ENCODE data around the gene SECISBP2.

Gene SECISBP2

GRCh38 chr9:89381308-89381609, 63.0 kb downstream of the SECISBP2 start:
- no peaks in the 10 kb centered on the region for H3K9me3 ChIP-seq (ENCODE audit: control insufficient read depth in 2 of 2, low read length in 2 of 2)
- no peak overlapping the region for H3K9ac ChIP-seq (ENCODE audit: low read length in 2 of 2)
- no peaks in the 10 kb centered on the region for H3K27me3 ChIP-seq (ENCODE audit: control insufficient read depth in 1 of 2, insufficient read depth in 2 of 2, low read length in 2 of 2)
- H3K4me3 ChIP-seq (ENCODE audit: low read length in 2 of 2): no peak overlapping the region
- H3K27ac ChIP-seq (ENCODE audit: low read length): no peak overlapping the region
- peaks cover 0 to 10% of the 10 kb centered on the region in 2 donors for H3K36me3 ChIP-seq (ENCODE audit: control insufficient read depth in 2 of 2, insufficient read depth in 2 of 2, low read length in 2 of 2)
- no peaks in the 10 kb centered on the region for H3K4me1 ChIP-seq (ENCODE audit: control insufficient read depth, insufficient read depth, low read length)

DNA sequence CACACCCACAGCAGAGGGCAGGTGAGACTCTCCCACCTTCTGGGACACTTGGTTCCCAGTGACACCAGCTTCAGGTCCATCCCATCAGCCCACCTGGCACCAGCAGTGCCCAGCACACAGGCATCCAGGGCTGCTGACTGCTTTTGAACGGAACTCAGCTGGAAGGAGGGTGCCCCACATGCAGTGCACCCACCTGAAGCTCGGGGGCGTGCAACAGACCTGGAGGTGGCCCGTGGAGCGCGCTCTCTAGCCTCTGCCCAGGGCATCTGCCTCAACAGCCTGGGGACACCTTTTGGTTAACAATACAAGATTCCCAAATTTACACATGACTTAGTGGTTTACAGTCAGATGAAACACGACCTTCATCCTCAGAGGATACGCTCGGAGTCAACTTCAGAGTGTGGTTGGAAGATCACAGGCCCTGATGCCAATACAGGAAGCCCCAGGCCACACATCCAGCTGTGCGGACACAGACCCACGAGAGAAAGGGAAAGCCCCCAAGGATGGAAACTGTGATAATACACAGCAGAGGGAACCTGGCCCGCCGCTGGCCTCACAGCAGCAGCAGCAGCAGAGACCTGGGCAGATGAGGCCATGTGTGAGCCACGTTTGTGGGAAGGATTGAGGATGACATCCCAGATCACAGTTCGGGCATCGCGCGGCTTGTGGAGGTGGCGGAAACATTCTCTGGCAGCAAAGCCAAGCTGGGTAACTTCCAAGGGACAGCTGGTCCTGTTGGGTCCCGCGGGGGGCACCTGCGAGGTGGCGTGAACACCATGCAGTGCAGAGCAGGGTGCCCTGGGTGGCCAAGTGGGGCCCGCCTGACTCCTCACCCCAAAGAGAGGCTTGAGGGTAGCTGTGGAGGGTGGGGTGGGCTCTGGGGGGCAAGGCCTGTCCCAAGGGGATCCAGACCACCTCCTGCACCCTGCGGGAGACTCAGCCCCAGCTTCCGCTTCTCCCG, 64.0 kb downstream of the SECISBP2 start:
- no peak overlapping the region for H3K27ac ChIP-seq (ENCODE audit: low read length)
- no peaks in the 10 kb centered on the region for H3K9me3 ChIP-seq (ENCODE audit: control insufficient read depth in 2 of 2, low read length in 2 of 2)
- H3K4me3 ChIP-seq (ENCODE audit: low read length in 2 of 2): no peak overlapping the region
- peaks cover 0 to 12% of the 10 kb centered on the region in 2 donors for H3K36me3 ChIP-seq (ENCODE audit: control insufficient read depth in 2 of 2, insufficient read depth in 2 of 2, low read length in 2 of 2)
- no peaks in the 10 kb centered on the region for H3K4me1 ChIP-seq (ENCODE audit: control insufficient read depth, insufficient read depth, low read length)
- no peak overlapping the region for H3K9ac ChIP-seq (ENCODE audit: low read length in 2 of 2)
- H3K27me3 ChIP-seq (ENCODE audit: control insufficient read depth in 1 of 2, insufficient read depth in 2 of 2, low read length in 2 of 2): no peaks in the 10 kb centered on the region

- Histone ChIP-seq H3K36me3 (ENCODE audit: control insufficient read depth in 2 of 2, insufficient read depth in 2 of 2, low read length in 2 of 2) (peaks cover 0 to 13% of the 10 kb centered on the region in 2 donors), H3K4me1 (ENCODE audit: control insufficient read depth, insufficient read depth, low read length) (no peaks in the 10 kb centered on the region), H3K27ac (ENCODE audit: low read length) (no peak overlapping the region), H3K9ac (ENCODE audit: low read length in 2 of 2) (no peak overlapping the region), H3K9me3 (ENCODE audit: control insufficient read depth in 2 of 2, low read length in 2 of 2) (no peaks in the 10 kb centered on the region), H3K27me3 (ENCODE audit: control insufficient read depth in 1 of 2, insufficient read depth in 2 of 2, low read length in 2 of 2) (no peaks in the 10 kb centered on the region), H3K4me3 (ENCODE audit: low read length in 2 of 2) (no peak overlapping the region)
These were observed 64.9 kb downstream of the SECISBP2 start for GRCh38 chr9:89383030-89383720.

DNA sequence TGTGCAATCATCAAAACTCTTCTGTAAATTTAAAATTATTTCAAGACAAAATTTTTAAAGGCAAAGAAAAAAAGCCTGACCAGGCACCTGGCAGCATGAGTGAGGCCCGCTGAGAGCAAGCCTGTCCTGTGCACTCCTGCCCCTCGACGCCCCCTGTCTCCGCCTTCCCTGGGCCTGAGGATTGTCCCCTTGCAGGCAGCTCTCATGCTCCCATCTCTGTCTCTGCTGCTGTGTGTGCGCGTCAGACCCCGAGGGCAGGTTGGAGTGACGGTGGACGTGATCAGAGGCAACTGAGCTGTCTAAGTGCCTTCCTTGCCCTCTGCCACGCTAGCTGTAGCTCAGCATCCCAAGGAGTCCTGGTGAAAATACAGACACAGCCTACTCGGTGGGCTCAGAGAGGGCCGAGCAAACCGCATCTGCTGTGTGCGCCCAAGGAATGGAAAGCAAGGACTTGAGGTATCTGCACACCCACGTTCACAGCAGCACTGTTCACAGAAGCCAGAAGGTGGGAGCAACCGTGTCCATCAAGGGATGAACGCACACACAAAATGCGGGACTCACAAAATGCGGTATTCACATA, 65.5 kb downstream of the SECISBP2 start:
- peaks cover 0 to 11% of the 10 kb centered on the region in 2 donors for H3K36me3 ChIP-seq (ENCODE audit: control insufficient read depth in 2 of 2, insufficient read depth in 2 of 2, low read length in 2 of 2)
- H3K9me3 ChIP-seq (ENCODE audit: control insufficient read depth in 2 of 2, low read length in 2 of 2): no peaks in the 10 kb centered on the region
- peaks cover 4% of the 10 kb centered on the region for H3K4me1 ChIP-seq (ENCODE audit: control insufficient read depth, insufficient read depth, low read length)
- H3K27ac ChIP-seq (ENCODE audit: low read length): no peak overlapping the region
- H3K27me3 ChIP-seq (ENCODE audit: control insufficient read depth in 1 of 2, insufficient read depth in 2 of 2, low read length in 2 of 2): no peaks in the 10 kb centered on the region
- no peak overlapping the region for H3K9ac ChIP-seq (ENCODE audit: low read length in 2 of 2)
- H3K4me3 ChIP-seq (ENCODE audit: low read length in 2 of 2): no peak overlapping the region

DNA sequence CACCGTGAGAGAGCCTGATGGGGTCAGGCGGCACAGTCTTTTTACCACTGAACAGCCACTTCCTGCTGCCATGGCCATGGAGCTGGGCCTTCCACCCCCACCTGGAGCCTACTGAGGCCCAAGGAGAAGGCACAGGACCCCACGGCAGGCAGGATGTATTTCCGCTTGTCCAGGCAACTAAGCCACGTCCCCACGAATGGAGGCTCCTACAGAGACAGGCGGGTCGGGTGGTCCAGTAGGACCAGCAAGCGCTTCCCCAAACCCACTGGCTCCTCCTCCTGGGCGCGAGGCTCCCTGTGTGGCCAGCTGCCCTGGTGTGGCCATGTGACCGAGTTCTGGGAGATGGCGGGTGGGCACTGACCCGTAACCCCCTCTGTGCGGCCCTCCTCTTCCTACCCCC, 66.5 kb downstream of the SECISBP2 start:
- no peaks in the 10 kb centered on the region for H3K9me3 ChIP-seq (ENCODE audit: control insufficient read depth in 2 of 2, low read length in 2 of 2)
- peaks cover 4% of the 10 kb centered on the region for H3K4me1 ChIP-seq (ENCODE audit: control insufficient read depth, insufficient read depth, low read length)
- peaks cover 0 to 9% of the 10 kb centered on the region in 2 donors for H3K36me3 ChIP-seq (ENCODE audit: control insufficient read depth in 2 of 2, insufficient read depth in 2 of 2, low read length in 2 of 2)
- no peak overlapping the region for H3K9ac ChIP-seq (ENCODE audit: low read length in 2 of 2)
- no peak overlapping the region for H3K4me3 ChIP-seq (ENCODE audit: low read length in 2 of 2)
- no peaks in the 10 kb centered on the region for H3K27me3 ChIP-seq (ENCODE audit: control insufficient read depth in 1 of 2, insufficient read depth in 2 of 2, low read length in 2 of 2)
- no peak overlapping the region for H3K27ac ChIP-seq (ENCODE audit: low read length)

- Histone ChIP-seq H3K36me3 (ENCODE audit: control insufficient read depth in 2 of 2, insufficient read depth in 2 of 2, low read length in 2 of 2) (peaks cover 3 to 15% of the 10 kb centered on the region in 2 donors), H3K4me3 (ENCODE audit: low read length in 2 of 2) (no peak overlapping the region), H3K9ac (ENCODE audit: low read length in 2 of 2) (no peak overlapping the region), H3K4me1 (ENCODE audit: control insufficient read depth, insufficient read depth, low read length) (peaks cover 4% of the 10 kb centered on the region), H3K27ac (ENCODE audit: low read length) (no peak overlapping the region), H3K9me3 (ENCODE audit: control insufficient read depth in 2 of 2, low read length in 2 of 2) (no peaks in the 10 kb centered on the region), H3K27me3 (ENCODE audit: control insufficient read depth in 1 of 2, insufficient read depth in 2 of 2, low read length in 2 of 2) (no peaks in the 10 kb centered on the region)
These were observed 67.9 kb downstream of the SECISBP2 start for GRCh38 chr9:89386206-89386605.

DNA sequence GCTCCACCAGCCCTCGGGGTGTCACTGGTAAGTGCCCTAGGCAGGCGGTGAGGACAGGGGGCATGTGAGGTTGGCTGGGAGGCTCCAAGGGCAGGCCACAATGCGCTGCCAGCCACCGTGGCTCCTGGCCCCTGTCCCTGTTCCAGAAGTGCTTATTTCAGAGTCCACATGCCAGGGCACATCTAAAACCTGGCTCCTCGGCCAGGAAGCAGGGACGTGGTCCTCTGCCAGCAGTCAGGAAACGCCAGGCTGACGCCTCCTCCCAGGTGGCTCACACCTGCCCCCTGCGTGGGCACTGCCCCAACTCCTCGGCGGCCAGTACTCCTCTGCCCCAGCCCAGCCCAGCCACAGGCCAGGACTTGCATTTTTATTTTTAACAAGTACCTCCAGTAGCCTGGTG, 68.5 kb downstream of the SECISBP2 start:
- Histone ChIP-seq H3K4me3 (ENCODE audit: low read length in 2 of 2) (no peak overlapping the region), H3K36me3 (ENCODE audit: control insufficient read depth in 2 of 2, insufficient read depth in 2 of 2, low read length in 2 of 2) (peaks cover 3 to 16% of the 10 kb centered on the region in 2 donors), H3K27ac (ENCODE audit: low read length) (no peak overlapping the region)

GRCh38 chr9:89387197-89387849, 69.0 kb downstream of the SECISBP2 start:
- no peak overlapping the region for H3K27ac ChIP-seq (ENCODE audit: low read length)
- peaks cover 4% of the 10 kb centered on the region for H3K4me1 ChIP-seq (ENCODE audit: control insufficient read depth, insufficient read depth, low read length)
- no peaks in the 10 kb centered on the region for H3K27me3 ChIP-seq (ENCODE audit: control insufficient read depth in 1 of 2, insufficient read depth in 2 of 2, low read length in 2 of 2)
- H3K9ac ChIP-seq (ENCODE audit: low read length in 2 of 2): no peak overlapping the region
- H3K9me3 ChIP-seq (ENCODE audit: control insufficient read depth in 2 of 2, low read length in 2 of 2): no peaks in the 10 kb centered on the region
- peaks cover 3 to 18% of the 10 kb centered on the region in 2 donors for H3K36me3 ChIP-seq (ENCODE audit: control insufficient read depth in 2 of 2, insufficient read depth in 2 of 2, low read length in 2 of 2)
- no peak overlapping the region for H3K4me3 ChIP-seq (ENCODE audit: low read length in 2 of 2)

More for the DNA sequence above, 68.5 kb downstream of the SECISBP2 start:
- Histone ChIP-seq H3K9me3 (ENCODE audit: control insufficient read depth in 2 of 2, low read length in 2 of 2) (no peaks in the 10 kb centered on the region), H3K27me3 (ENCODE audit: control insufficient read depth in 1 of 2, insufficient read depth in 2 of 2, low read length in 2 of 2) (no peaks in the 10 kb centered on the region), H3K4me1 (ENCODE audit: control insufficient read depth, insufficient read depth, low read length) (peaks cover 4% of the 10 kb centered on the region), H3K9ac (ENCODE audit: low read length in 2 of 2) (no peak overlapping the region)

DNA sequence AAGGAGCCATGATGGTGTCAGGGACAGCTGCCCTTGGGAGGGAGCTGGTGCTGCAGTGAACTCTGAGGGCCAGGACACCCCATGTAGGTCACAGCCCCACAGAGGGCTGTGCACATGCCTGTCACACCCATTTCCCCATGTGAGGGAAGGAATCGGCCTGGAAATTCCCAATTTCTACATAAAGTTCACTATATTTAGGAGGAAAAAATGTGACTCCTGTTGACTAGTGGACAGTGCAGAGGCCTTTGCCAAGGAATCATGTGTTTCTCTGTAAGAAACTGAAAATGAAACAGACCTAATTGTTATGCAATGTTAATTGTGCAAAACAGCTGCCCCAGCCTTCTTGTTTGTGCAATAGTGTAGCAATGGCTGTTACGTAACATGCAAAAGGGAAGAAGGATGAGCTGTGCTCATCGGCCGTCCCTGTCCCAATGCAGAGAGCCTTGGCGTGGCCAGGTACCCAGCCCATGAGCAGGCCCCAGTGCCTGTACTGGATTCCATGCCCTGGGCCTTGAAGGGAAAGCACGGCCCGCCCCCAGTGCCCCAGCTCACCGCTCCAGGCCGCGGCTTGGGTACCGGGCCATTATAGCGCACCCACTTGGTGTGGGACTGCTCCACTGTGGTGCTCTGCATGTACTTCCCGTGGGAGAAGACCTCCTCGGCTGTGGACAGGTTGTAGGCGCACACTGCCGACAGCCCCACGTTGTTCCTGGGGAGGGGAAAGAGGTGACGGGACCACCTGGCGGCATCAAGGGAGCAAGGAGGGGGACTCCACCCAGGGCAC, 70.0 kb downstream of the SECISBP2 start:
- peak overlapping the region; percentile 37 for H3K27ac ChIP-seq (ENCODE audit: low read length)

GRCh38 chr9:89388868-89389177, 70.5 kb downstream of the SECISBP2 start:
- H3K4me3 ChIP-seq (ENCODE audit: low read length in 2 of 2): no peak overlapping the region
- peak overlapping the region; percentile 37 for H3K27ac ChIP-seq (ENCODE audit: low read length)
- H3K27me3 ChIP-seq (ENCODE audit: control insufficient read depth in 1 of 2, insufficient read depth in 2 of 2, low read length in 2 of 2): no peaks in the 10 kb centered on the region
- H3K9me3 ChIP-seq (ENCODE audit: control insufficient read depth in 2 of 2, low read length in 2 of 2): no peaks in the 10 kb centered on the region
- no peak overlapping the region for H3K9ac ChIP-seq (ENCODE audit: low read length in 2 of 2)
- H3K36me3 ChIP-seq (ENCODE audit: control insufficient read depth in 2 of 2, insufficient read depth in 2 of 2, low read length in 2 of 2): peaks cover 8 to 25% of the 10 kb centered on the region in 2 donors
- peaks cover 4% of the 10 kb centered on the region for H3K4me1 ChIP-seq (ENCODE audit: control insufficient read depth, insufficient read depth, low read length)

More for the DNA sequence above, 70.0 kb downstream of the SECISBP2 start:
- Histone ChIP-seq H3K4me1 (ENCODE audit: control insufficient read depth, insufficient read depth, low read length) (peaks cover 4% of the 10 kb centered on the region), H3K27me3 (ENCODE audit: control insufficient read depth in 1 of 2, insufficient read depth in 2 of 2, low read length in 2 of 2) (no peaks in the 10 kb centered on the region), H3K9me3 (ENCODE audit: control insufficient read depth in 2 of 2, low read length in 2 of 2) (no peaks in the 10 kb centered on the region), H3K9ac (ENCODE audit: low read length in 2 of 2) (no peak overlapping the region), H3K4me3 (ENCODE audit: low read length in 2 of 2) (no peak overlapping the region), H3K36me3 (ENCODE audit: control insufficient read depth in 2 of 2, insufficient read depth in 2 of 2, low read length in 2 of 2) (peaks cover 8 to 21% of the 10 kb centered on the region in 2 donors)
